ENCODE results near the gene ZNF496. TPM values are rescaled to one million over a fixed set of nuclear protein-coding genes. Genes with fewer than 3 reads are reported as not detected.
"Not testable (repeated sequence)": the region's sequence is repeated elsewhere in the genome, so short reads cannot be mapped to it uniquely, and the experiment has no call there.

The ZNF496 gene
- total and polyA plus RNA-seq, 4 donors, result 4.1 to 29.0 (median 20.5) TPM

DNA sequence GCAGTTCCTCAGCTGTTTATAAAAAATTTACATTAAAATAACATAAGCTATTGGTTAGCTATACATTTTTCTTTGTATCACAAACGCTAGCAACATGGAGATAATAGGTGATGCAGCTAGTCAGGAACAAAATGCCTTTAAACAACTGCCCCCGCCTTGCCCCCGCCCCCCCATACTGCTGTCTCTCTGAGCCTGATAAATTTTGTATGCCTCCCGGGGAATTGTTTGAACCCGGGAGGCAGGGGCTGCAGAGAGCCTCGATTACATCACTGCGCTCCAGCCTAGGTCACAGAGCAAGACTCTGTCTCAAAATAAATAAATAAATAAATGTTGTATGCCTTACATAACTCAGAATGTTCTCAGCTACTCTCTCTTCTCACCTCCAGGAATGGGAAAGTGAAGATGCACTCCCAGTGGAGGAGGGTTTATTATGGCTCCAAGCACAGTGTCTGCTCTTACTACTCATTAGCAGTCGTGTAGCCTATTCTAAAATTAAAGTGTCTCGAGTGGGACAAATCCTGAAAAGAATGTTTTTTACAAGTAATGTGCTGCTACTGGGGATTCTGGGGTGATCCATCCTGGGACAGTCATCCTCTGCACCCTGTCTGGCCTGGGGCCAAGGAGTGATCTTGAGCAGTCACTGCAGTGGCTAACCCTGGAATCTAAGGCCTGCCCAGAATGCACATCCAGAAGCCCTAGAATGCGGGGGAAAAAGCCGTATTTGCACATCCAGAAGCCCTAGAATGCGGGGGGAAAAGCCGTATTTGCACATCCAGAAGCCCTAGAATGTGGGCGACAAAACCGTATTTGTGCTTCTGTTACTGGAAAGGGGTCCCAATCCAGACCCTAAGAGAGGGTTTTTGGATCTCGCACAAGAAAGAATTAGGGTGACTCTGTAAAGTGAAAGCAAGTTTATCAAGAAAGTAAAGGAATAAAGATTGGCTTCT, 39.4 kb upstream of the ZNF496 start:
- intact Hi-C loops (cut with DNase I), result no loop called here
- DNase-seq (no peak), ATAC-seq (ENCODE audit: low FRiP score) (no peak)
- WGBS, 2 donors, result 80 to 85% methylated on average over 16 of the region's 16 CpGs
- Histone ChIP-seq H3K27me3 (ENCODE audit: control insufficient read depth in 1 of 2, insufficient read depth in 2 of 2, low read length in 1 of 2) (no peaks in the 10 kb centered on the region), H3K36me3 (ENCODE audit: control insufficient read depth in 1 of 2, insufficient read depth in 2 of 2, low read length in 1 of 2) (no peaks in the 10 kb centered on the region), H3K4me3 (ENCODE audit: low read length in 2 of 2) (no peak overlapping the region), H3K4me1 (ENCODE audit: control insufficient read depth in 1 of 2, insufficient read depth in 2 of 2, low read length in 2 of 2) (peaks cover 0 to 2% of the 10 kb centered on the region in 2 donors), H3K9me3 (ENCODE audit: control insufficient read depth, low read length) (no peaks in the 10 kb centered on the region), H3K27ac (ENCODE audit: low read depth in 1 of 2, low read length in 2 of 2) (no peak overlapping the region)

DNA sequence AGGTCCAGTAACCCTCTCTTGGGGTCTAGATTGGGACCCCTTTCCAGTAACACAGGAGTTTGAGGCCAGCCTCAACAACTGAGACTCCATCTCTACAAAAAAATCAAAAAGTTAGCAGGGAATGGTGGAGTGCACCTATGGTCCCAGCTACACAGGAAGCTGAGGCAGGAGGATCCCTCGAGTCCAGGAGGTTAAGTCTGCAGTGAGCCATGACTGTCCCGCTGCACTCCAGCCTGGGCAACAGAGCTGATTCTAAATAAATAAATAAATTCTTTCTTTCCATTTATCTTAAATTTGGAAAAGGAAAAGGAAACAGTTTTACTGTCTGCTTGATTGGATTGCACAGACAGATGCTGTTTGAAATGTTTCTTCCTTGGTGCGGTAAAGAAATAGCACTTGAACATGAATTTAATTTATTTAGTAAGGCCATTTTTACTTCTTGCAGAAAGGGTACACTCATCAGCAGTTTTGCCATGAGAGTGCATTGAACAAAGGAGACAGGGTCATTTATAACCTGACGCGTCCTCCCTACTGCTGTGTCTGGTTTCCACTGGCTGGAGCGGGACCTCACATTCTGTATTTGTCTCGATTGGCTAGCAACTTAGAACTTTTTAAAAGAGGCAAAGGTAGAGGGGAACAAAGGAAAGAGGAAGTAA, 37.0 kb upstream of the ZNF496 start:
- Histone ChIP-seq H3K27ac (ENCODE audit: low read depth in 1 of 2, low read length in 2 of 2) (no peak overlapping the region), H3K36me3 (ENCODE audit: control insufficient read depth in 1 of 2, insufficient read depth in 2 of 2, low read length in 1 of 2) (no peaks in the 10 kb centered on the region), H3K9me3 (ENCODE audit: control insufficient read depth, low read length) (peaks cover 2% of the 10 kb centered on the region), H3K27me3 (ENCODE audit: control insufficient read depth in 1 of 2, insufficient read depth in 2 of 2, low read length in 1 of 2) (no peaks in the 10 kb centered on the region), H3K4me3 (ENCODE audit: low read length in 2 of 2) (no peak overlapping the region), H3K4me1 (ENCODE audit: control insufficient read depth in 1 of 2, insufficient read depth in 2 of 2, low read length in 2 of 2) (peaks cover 0 to 2% of the 10 kb centered on the region in 2 donors)
- 84 to 85% methylated on average over 7 of the region's 7 CpGs for WGBS, 2 donors
- no peak for ATAC-seq (ENCODE audit: low FRiP score)
- DNase-seq, result no peak
- intact Hi-C loops (cut with DNase I), result no loop called here

DNA sequence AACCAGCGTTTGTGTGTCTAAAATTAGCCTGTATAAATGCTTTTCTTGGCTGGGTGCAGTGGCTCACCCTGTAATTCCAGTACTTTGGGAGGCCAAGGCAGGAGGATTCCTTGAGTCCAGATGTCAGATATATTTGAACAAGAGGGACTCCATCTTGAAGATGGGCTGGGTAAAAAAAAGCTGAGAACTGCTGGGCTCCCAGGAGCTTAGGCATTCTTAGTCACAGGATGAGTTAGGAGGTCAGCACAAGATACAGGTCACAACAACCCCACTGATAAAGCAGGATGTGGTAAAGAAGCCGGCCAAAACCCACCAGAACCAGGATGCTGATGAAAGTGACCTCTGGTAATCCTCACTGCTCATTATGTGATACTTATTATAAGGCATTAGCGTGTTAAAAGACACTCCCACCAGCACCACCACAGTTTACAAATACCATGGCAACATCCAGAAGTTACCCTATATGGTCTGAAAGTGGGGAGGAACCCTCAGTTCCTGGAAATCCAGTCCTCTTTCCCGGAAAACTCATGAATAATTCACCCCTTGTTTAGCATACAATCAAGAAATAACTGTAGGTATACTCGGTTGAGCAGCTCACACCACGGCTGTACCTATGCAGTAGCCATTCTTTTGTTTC, 36.2 kb upstream of the ZNF496 start:
- ATAC-seq (ENCODE audit: low FRiP score) (no peak), DNase-seq (no peak)
- Histone ChIP-seq H3K36me3 (ENCODE audit: control insufficient read depth in 1 of 2, insufficient read depth in 2 of 2, low read length in 1 of 2) (no peaks in the 10 kb centered on the region), H3K4me1 (ENCODE audit: control insufficient read depth in 1 of 2, insufficient read depth in 2 of 2, low read length in 2 of 2) (peaks cover 0 to 2% of the 10 kb centered on the region in 2 donors), H3K4me3 (ENCODE audit: low read length in 2 of 2) (no peak overlapping the region), H3K9me3 (ENCODE audit: control insufficient read depth, low read length) (peaks cover 2% of the 10 kb centered on the region), H3K27ac (ENCODE audit: low read depth in 1 of 2, low read length in 2 of 2) (no peak overlapping the region), H3K27me3 (ENCODE audit: control insufficient read depth in 1 of 2, insufficient read depth in 2 of 2, low read length in 1 of 2) (no peaks in the 10 kb centered on the region)
- intact Hi-C loops (cut with DNase I), result no loop called here
- WGBS, 2 donors, result 72 to 73% methylated on average over 6 of the region's 6 CpGs

DNA sequence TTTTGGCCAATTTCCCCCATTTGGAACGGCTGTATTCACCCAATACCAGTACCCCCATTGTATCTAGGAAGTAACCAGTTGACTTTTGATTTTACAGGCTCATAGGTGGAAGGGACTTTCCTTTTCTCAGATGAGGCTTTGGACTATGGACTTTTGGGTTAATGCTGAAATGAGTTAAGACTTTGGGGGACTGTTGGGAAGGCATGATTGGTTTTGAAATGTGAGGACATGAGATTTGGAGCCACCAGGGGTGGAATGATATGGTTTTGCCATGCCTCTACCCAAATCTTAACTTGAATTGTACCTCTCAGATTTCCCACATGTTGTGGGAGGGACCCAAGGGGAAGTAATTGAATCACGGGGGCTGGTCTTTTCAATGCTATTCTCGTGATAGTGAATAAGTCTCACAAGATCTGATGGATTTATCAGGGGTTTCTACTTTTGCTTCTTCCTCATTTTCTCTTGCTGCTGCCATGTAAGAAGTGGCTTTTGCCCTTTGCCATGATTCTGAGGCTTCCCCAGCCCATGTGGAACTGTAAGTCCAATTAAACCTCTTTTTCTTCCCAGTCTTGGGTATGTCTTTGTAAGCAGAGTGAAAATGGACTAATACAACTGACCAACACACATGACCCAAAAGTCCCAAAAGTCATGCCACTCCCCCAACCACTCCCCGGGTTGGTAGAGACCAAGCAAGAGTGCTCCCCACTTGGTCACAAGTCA, 35.4 kb upstream of the ZNF496 start:
- WGBS, 2 donors, result 74 to 82% methylated on average over 4 of the region's 4 CpGs
- Histone ChIP-seq H3K27ac (ENCODE audit: low read depth in 1 of 2, low read length in 2 of 2) (no peak overlapping the region), H3K4me3 (ENCODE audit: low read length in 2 of 2) (no peak overlapping the region), H3K27me3 (ENCODE audit: control insufficient read depth in 1 of 2, insufficient read depth in 2 of 2, low read length in 1 of 2) (no peaks in the 10 kb centered on the region), H3K36me3 (ENCODE audit: control insufficient read depth in 1 of 2, insufficient read depth in 2 of 2, low read length in 1 of 2) (no peaks in the 10 kb centered on the region), H3K9me3 (ENCODE audit: control insufficient read depth, low read length) (peaks cover 2% of the 10 kb centered on the region), H3K4me1 (ENCODE audit: control insufficient read depth in 1 of 2, insufficient read depth in 2 of 2, low read length in 2 of 2) (peaks cover 0 to 2% of the 10 kb centered on the region in 2 donors)
- no peak for ATAC-seq (ENCODE audit: low FRiP score)
- intact Hi-C loops (cut with DNase I), result no loop called here
- DNase-seq, result no peak

DNA sequence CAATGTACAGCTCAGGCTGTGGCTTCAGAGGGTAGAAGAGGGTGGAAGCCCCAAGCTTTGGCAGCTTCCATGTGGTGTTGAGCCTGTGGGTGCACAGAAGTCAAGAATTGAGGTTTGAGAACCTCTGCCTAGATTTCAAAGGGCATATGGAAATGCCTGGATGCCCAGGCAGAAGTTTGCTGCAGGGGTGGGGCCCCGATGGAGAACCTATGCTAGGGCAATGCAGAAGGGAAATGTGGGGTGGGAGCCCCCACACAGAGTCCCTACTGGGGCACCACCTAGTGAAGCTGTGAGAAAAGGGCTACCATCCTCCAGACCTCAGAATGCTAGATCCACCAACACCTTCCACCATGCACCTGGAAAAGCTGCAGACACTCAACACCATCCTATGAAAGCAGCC, 34.7 kb upstream of the ZNF496 start:
- not testable (repeated sequence) for ATAC-seq (ENCODE audit: low FRiP score); H3K27me3 ChIP-seq (ENCODE audit: control insufficient read depth in 1 of 2, insufficient read depth in 2 of 2, low read length in 1 of 2)
- 98 to 100% methylated on average over 1 of the region's 1 CpG for WGBS, 2 donors

DNA sequence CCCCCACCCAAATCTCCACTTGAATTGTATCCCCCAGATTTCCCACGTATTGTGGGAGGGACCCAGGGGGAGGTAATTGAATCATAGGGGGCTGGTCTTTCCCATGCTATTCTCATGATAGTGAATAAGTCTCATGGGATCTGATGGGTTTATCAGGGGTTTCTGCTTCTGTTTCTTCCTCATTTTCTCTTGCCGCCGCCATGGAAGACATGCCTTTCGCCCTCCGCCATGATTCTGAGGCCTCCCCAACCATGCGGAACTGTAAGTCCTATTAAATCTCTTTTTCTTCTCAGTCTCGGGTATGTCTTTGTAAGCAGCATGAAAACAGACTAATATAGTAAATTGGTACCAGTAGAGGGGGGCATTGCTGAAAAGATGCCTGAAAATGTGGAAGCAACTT, 33.4 kb upstream of the ZNF496 start:
- ATAC-seq (ENCODE audit: low FRiP score) (no peak), DNase-seq (no peak)
- Histone ChIP-seq H3K27me3 (ENCODE audit: control insufficient read depth in 1 of 2, insufficient read depth in 2 of 2, low read length in 1 of 2) (no peaks in the 10 kb centered on the region), H3K4me1 (ENCODE audit: control insufficient read depth in 1 of 2, insufficient read depth in 2 of 2, low read length in 2 of 2) (peaks cover 2% of the 10 kb centered on the region in 2 donors), H3K9me3 (ENCODE audit: control insufficient read depth, low read length) (peaks cover 2% of the 10 kb centered on the region), H3K4me3 (ENCODE audit: low read length in 2 of 2) (no peak overlapping the region), H3K36me3 (ENCODE audit: control insufficient read depth in 1 of 2, insufficient read depth in 2 of 2, low read length in 1 of 2) (no peaks in the 10 kb centered on the region), H3K27ac (ENCODE audit: low read depth in 1 of 2, low read length in 2 of 2) (no peak overlapping the region)
- intact Hi-C loops (cut with DNase I), result no loop called here
- WGBS, 2 donors, result 92 to 93% methylated on average over 7 of the region's 7 CpGs

More for the DNA sequence above, 34.7 kb upstream of the ZNF496 start:
- intact Hi-C loops (cut with DNase I); H3K36me3 ChIP-seq (ENCODE audit: control insufficient read depth in 1 of 2, insufficient read depth in 2 of 2, low read length in 1 of 2); H3K27ac ChIP-seq (ENCODE audit: low read depth in 1 of 2, low read length in 2 of 2); H3K9me3 ChIP-seq (ENCODE audit: control insufficient read depth, low read length); H3K4me1 ChIP-seq (ENCODE audit: control insufficient read depth in 1 of 2, insufficient read depth in 2 of 2, low read length in 2 of 2); H3K4me3 ChIP-seq (ENCODE audit: low read length in 2 of 2); DNase-seq: not testable (repeated sequence)

DNA sequence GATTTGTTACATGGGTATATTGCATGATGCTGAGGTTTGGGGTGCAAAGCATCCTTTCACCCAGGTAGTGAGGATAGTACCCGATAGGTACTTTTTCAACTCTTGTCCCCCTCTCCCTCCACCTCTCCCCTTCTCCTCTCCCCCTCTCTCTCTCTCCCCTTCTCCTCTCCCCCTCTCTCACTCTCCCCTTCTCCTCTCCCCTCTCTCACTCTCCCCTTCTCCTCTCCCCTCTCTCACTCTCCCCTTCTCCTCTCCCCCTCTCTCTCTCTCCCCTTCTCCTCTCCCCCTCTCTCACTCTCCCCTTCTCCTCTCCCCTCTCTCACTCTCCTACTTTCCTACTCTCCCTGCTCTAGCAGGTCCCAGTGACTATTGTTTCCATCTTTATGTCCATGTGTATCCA, 31.3 kb upstream of the ZNF496 start:
- intact Hi-C loops (cut with DNase I); H3K4me1 ChIP-seq (ENCODE audit: control insufficient read depth in 1 of 2, insufficient read depth in 2 of 2, low read length in 2 of 2); H3K4me3 ChIP-seq (ENCODE audit: low read length in 2 of 2); ATAC-seq (ENCODE audit: low FRiP score); H3K27ac ChIP-seq (ENCODE audit: low read depth in 1 of 2, low read length in 2 of 2); H3K9me3 ChIP-seq (ENCODE audit: control insufficient read depth, low read length); H3K36me3 ChIP-seq (ENCODE audit: control insufficient read depth in 1 of 2, insufficient read depth in 2 of 2, low read length in 1 of 2); H3K27me3 ChIP-seq (ENCODE audit: control insufficient read depth in 1 of 2, insufficient read depth in 2 of 2, low read length in 1 of 2); DNase-seq: not testable (repeated sequence)
- 95 to 100% methylated on average over 1 of the region's 1 CpG for WGBS, 2 donors

DNA sequence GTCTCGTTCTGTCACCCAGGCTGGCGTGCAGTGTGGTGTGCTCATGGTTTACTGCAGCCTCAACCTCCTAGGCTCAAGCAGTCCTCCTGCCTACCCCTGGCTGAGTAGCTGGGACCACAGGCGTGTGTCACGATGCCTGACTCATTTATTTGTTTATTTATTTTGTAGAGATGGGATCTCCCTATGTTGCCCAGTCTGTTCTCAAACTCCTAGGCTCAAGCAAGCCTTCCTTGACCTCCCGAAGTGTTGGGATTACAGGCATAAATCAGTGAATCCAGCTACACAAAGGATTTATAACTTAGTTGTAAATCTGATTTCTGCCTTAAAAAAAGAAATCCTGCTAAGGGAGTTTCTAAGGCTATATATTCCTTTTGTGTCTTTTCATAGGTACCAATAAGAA, 30.5 kb upstream of the ZNF496 start:
- intact Hi-C loops (cut with DNase I), result no loop called here
- ATAC-seq (ENCODE audit: low FRiP score) (no peak), DNase-seq (no peak)
- no peak overlapping the region for H3K4me3 ChIP-seq (ENCODE audit: low read length in 2 of 2)
- peaks cover 0 to 2% of the 10 kb centered on the region in 2 donors for H3K4me1 ChIP-seq (ENCODE audit: control insufficient read depth in 1 of 2, insufficient read depth in 2 of 2, low read length in 2 of 2)
- WGBS, 2 donors, result 91 to 94% methylated on average over 5 of the region's 5 CpGs
- no peaks in the 10 kb centered on the region for H3K27me3 ChIP-seq (ENCODE audit: control insufficient read depth in 1 of 2, insufficient read depth in 2 of 2, low read length in 1 of 2)
- H3K9me3 ChIP-seq (ENCODE audit: control insufficient read depth, low read length), result peaks cover 2% of the 10 kb centered on the region
- no peaks in the 10 kb centered on the region for H3K36me3 ChIP-seq (ENCODE audit: control insufficient read depth in 1 of 2, insufficient read depth in 2 of 2, low read length in 1 of 2)
- H3K27ac ChIP-seq (ENCODE audit: low read depth in 1 of 2, low read length in 2 of 2), result no peak overlapping the region
